HG03521 (cell line): ENCODE data around the gene COMMD8.
A peak's percentile ranks its signal among the peaks of the same experiment; 100 is the strongest.

Experiments used
- ATAC-seq: cut with Tn5 transposase; IDR thresholded peaks from one replicate; pipeline ENCODE4 v1.9.1; 2021; ENCODE audit warnings: mild to moderate bottlenecking, moderate library complexity; ENCODE audit not compliant: unreplicated experiment

The COMMD8 gene

GRCh38 chr4:47473141-47473750 lies 9.7 kb upstream of the COMMD8 start:
- no peak for ATAC-seq

DNA sequence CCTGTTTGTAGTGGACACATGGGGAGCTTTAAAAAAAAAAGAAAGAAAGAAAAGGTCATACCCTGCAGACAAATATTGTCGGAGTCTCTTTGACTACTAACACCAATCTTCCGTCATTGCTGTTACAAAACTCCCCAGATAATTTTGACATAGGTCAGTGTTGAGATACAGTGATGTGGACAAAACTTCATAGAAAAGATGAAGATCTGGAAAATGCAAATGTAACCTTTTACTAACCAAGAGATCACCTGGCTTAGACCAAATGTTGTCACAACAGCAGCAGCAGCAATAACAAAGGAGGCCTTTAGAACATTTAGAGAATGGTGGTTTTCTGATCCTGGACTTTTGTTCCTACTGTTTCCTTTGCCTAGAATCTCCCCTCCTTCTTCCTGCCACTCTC lies 8.1 kb upstream of the COMMD8 start:
- ATAC-seq: no peak

- no peak for ATAC-seq
Observed at GRCh38 chr4:47471064-47471463, 7.6 kb upstream of the COMMD8 start.

GRCh38 chr4:47469951-47470350 lies 6.4 kb upstream of the COMMD8 start:
- no peak for ATAC-seq

DNA sequence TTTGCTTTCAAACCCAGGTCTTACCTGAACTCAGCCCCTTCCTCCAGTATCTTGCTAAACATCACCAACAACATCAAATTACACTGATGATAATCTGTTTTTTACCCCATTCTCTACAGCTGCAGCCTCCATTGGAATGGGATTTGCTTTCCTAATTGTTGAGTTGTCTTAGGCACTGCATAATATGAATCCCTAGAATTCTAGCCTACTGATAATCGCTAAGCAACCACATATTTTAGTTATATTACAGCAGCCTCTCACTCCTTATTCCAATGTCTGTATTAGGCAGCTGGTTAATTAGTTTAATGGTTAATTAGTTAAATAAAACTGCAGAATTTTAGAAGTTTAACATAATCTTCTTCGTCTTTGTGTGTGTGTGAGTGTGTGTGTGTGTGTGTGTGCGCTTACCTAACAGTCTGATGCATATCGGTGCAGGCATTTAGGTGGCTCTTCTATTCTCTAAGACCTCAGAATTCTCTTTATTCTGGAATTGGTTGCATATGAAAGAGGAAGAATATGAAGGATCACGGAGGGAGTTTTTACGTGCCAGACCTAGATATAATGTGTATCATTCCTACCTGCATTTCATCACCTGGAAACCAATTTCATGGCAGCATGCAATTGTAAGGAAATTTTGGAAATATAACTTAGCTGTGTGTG lies 5.3 kb upstream of the COMMD8 start:
- no peak for ATAC-seq

- no peak for ATAC-seq
Observed at GRCh38 chr4:47466056-47466785, 2.7 kb upstream of the COMMD8 start.

DNA sequence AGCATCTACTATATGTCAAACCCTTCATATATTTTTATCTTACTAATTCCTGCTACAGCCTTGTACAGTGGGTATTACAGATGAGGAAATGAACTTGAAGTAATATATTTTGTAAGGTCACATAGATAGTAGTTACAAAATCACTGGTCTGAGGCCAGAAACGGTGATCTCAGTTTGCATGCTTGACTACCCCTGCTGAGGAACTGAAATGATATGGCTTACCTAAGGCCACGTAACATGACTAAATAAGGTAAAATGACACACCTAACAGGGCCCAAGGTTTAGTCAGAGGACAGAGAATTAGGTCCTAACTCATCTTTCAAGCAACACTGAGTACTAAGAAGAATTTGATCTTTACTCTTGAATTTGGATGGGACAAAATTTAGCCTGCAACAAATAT lies 1.5 kb upstream of the COMMD8 start:
- peak; percentile 30 for ATAC-seq

GRCh38 chr4:47462799-47463234 lies 685 bp downstream of the COMMD8 start:
- peak; percentile 7 for ATAC-seq

DNA sequence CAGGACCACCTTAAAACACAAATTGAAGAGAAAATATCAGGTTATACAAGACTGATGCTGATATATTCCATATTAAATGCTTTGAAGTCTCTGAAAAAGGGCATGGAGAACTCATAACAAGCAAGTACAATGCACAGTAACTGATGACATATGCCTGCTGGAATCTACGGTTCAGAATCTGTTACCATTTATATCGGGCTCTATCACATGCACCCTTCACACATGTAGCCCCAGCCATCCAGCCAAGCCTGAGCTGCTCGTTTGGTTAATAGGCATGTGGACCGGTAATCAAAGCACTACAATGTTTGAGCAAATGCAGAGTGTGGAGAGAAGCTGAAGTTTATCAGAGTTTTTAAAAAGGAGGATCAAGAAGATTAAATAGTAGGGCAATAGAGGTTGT lies 11.8 kb downstream of the COMMD8 start:
- no peak for ATAC-seq

DNA sequence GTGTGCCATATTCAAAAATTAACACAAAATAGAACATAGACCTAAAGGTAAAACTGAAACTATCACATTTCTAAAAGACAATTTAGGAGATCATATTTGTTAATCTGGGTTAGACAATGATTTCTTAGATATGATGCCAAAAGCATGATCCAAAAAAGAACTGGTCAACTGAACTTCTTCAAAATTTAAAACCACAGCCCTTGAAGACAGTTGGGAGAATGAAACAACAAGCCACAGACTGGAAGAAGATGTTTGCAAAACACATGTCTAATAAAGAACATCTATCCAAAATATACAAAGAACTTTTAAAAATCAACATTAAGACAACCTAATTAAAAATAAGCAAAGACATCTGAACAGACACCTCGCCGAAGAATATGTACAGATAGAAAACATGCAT lies 19.5 kb downstream of the COMMD8 start:
- no peak for ATAC-seq

- ATAC-seq: no peak
Observed at GRCh38 chr4:47442980-47443379, 20.5 kb downstream of the COMMD8 start.

- no peak for ATAC-seq
Observed at GRCh38 chr4:47434931-47435330, 28.6 kb downstream of the COMMD8 start.

GRCh38 chr4:47432749-47433148 lies 30.8 kb downstream of the COMMD8 start:
- ATAC-seq: no peak

GRCh38 chr4:47427935-47428334 lies 35.6 kb downstream of the COMMD8 start:
- no peak for ATAC-seq

DNA sequence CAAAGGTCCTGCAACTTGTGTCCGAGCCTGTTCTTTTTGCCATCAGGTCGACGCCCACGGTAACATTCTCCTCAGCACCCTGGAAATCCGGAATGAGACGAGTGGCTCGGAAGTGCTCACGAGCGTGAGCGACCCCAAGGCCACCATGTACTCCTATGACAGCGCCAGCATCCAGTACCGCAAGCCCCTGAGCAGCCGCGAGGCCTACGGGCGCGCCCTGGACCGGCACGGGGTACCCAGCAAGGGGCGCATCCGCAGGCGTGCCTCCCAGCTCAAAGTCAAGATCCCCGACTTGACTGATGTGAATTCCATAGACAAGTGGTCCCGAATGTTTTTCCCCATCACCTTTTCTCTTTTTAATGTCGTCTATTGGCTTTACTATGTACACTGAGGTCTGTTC lies 37.9 kb downstream of the COMMD8 start:
- no peak for ATAC-seq

DNA sequence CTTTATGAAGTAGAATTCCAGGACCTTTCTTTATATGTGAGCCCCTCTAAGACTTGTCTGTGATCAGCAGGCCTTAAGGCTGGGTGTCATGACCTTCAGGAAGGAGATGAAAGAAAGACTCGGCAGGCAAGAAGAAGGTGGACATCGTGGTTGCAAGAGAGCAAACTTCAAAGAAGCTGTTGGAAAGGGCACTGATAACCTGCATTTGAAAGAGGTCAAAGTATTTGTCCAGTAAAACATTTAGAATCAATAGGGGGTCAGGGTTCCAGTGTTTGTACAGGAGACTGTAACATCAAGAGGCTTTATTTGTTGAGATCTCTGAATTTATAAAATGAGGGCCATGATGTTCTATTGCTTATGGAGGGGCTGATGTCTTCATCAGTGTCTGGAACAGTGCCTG lies 44.2 kb downstream of the COMMD8 start:
- no peak for ATAC-seq

- ATAC-seq: no peak
Observed at GRCh38 chr4:47418147-47418546, 45.4 kb downstream of the COMMD8 start.

DNA sequence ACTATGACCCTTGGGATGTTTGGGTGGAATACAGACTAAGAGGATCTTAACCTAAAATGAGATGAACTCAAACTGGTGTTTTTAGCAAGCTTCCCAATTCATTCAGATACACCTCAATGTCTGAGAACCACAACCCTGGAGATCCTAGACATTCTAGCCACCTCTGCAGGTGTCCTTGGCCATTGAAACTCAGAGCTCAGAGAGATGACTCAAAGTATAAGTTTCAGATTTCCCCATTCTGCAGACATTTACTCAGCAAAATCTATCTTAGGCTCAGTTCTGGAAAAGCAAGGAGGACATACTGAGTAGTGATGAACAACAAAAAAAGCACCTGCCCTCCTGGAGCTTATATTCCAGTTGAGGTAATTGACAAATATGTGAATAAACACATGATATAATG lies 47.8 kb downstream of the COMMD8 start:
- ATAC-seq: no peak

- ATAC-seq: no peak
Observed at GRCh38 chr4:47413521-47413920, 50.0 kb downstream of the COMMD8 start.

- no peak for ATAC-seq
Observed at GRCh38 chr4:47410271-47410670, 53.2 kb downstream of the COMMD8 start.

GRCh38 chr4:47406408-47406807 lies 57.1 kb downstream of the COMMD8 start:
- no peak for ATAC-seq
